Midbrain (tissue), 1 donor: ENCODE measurements around the gene KLHL1.

Source experiments
- DNase-seq: peaks from one replicate; lab custom pipeline; 2025; lab: John Stamatoyannopoulos, UW

Gene KLHL1

DNA sequence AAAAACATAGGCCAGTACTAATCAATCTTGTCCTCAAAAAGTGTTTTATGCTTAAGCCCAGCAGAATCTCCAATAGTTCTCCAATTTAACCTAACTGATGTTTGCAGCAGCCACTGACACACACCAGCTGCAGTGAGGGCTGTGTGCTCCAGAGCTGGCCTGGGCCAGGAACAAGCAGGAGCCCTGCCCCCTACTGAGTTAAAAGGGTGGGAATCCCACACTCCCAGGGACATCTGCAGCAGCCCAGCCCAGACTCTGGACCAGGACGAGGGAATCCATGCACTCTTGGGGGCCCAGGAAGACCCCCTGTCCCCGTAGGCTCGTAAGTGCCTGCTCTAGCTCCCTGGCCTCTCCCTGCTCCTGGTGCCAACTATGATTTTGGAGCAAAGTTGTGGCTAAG, 92.1 kb downstream of the KLHL1 start:
- DNase-seq = no peak

DNA sequence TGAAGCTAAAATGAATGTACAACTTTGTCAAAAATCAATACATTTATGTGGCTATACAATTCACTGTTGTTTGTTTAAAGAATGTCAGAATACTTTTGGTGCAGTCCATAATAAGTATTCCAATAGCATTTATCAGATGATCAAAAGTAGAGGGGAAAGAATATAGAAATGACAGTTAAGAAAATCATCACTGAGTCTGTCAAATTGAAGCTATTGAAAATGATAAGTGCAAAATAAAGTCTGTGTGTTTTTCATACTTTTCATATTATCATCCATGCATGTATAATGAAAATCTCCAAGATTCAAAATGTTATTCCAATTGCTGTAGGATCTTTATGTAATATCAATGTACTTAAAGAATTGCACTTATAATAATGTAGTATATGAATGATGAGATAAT, 93.9 kb downstream of the KLHL1 start:
- no peak for DNase-seq

DNA sequence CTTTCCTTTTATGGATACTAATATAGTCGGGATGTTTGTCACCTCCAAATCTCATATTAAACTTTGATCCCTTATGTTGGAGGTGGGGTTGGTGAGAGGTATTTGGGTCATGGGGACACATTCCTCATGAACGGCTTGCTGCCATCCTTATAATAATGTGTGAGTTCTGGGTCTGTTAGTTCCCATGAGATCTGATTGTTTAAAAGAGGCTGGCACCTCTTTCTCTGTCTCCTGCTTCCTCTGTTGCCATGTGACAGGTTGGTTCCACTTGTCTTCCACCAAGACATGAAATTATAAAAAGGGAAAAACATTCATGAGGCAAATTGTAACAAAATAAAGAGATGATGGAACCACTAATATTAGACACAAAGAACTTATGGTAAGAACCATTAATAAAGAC, 108.4 kb downstream of the KLHL1 start:
- DNase-seq = no peak

DNA sequence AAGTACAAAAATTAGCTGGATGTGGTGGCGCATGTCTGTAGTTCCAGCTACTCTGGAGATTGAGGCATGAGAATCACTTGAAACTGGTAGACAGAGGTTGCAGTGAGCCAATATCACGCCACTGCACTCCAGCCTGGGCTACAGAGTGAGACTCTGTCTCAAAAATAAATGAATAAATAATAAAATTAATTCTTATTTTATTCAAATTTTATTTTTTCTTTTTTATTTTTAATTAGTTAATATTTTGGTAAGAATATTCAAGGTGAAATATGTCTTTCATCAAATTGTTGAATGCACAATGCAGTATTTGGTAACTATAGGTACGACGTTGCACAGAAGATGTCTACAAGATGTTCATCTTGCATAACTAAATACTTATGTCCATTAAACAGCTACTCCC, 111.2 kb downstream of the KLHL1 start:
- DNase-seq = no peak

DNA sequence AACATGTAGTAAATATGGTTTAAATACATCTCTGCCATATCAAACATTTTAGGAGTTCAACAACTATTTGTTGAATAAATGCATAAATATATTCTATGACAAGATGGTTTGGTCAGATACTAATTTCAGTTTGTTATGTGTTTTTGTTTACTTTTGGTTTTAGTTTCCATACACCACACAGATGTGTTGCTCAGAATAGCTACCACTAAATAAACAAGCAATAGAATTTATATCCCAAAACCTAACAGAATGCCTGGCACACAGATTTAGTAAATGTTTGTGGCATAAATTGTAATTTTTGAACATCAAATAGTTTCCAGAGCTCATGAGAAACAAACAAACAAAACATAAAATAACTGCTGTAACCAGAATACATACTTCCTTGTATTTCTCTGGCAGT, 127.5 kb downstream of the KLHL1 start:
- no peak for DNase-seq

DNA sequence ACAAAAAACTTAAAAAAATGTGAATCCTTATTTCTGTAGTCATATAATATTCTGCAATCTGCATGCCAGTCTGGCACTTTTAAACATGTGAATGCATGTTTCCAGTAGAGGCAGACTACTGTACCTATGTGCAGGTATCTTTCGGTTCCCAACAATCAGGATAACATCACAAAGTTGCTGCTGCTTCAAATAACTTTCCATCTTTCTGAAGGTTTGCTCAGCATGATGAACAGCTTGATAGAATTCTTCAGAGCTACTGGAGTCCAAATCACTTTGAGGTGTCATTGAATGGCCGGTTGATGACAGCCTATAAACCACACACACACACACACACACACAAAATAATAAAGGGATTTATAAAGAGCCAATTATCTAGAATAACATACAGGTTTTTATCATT, 132.8 kb downstream of the KLHL1 start:
- no peak for DNase-seq

DNA sequence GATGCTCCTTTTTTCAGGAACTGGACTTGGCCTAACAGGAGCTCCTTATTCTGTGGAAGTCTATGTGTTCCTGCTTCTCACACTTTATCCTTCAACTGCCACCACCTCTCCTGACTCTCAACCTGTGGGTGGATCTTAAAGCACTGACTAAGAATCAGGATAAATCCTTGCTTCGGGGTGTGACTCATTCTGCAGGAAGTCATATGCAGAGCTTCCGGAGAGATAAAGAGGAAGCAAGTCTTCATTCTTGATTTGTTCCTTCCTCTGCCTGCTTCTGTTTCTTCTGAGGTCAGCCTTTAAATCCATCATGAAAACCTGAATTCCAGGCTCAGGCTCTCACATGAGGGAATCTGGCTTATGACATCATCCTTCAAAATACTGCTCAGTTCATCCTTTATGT, 137.7 kb downstream of the KLHL1 start:
- DNase-seq = no peak

DNA sequence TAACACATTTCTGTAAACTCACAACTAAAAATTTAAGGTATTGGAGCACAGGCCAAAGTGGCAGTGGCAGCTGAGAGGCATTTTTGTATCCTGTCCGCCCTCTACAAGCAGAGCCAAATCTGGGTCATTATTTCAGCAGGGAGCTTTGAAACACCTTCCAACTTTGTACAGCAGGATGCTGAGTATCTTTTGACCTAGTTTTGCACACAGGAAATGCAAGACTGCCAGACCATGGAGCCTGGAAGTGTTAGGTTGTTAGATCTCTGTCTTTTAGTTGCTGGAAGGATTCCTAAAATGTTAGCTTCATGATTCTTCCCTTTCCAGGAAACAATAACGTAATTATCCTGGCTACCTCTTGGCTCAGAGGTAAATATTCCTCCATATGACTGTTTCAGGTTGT, 149.2 kb downstream of the KLHL1 start:
- DNase-seq = no peak

DNA sequence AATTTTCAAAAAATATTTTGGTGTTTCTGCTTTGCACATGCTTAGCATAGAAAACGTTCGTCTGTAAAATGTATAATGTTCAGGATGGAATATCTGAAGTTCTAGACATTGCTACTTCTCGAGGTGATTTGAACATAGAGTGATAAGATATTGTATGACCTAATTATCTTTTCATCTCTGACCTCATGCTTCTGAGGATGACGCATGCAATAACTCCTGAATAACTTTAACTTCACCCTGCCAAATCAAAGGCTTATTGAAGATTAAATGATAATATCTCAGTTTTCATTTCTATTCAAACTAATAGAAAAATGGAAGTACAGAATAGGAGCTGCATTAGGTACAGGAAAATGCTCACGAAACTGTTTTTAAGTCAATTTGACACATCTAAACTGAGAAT, 151.4 kb downstream of the KLHL1 start:
- DNase-seq = no peak

DNA sequence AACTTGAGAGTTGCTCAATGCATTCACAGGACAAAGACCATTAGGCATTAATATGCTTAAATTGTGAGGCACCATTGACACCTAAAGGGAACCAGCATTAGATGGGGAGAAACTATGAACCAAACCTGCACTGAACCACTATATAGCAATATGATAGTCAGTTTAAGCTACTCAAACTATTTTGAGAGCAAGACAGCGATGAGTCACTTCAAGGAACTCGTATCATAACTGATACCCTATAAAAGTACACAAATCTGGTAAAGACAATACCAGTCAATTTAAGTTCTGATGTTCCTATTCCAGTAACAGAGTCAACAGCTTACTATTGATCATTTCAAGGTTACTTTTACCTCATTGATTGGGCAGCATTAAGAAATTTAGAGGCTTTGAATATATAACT, 151.9 kb downstream of the KLHL1 start:
- DNase-seq = no peak

DNA sequence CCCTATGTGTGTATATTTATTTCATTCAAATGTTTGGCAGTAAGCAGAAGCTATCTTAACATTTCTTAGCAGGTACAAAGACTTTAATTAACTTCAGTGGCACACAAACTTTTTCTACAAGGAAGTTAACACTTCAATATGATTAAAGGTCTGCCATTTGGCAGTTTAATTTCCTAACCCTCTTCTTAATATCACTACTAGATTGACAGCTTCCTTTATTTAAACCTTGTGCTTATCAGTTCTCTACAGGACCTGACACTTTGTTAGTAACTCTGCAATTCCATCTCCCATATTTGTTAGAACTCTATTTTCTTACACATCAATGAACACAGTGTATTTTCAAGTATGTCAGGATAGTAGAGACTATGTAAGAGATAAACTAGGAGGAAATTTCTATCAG, 153.0 kb downstream of the KLHL1 start:
- DNase-seq = no peak

DNA sequence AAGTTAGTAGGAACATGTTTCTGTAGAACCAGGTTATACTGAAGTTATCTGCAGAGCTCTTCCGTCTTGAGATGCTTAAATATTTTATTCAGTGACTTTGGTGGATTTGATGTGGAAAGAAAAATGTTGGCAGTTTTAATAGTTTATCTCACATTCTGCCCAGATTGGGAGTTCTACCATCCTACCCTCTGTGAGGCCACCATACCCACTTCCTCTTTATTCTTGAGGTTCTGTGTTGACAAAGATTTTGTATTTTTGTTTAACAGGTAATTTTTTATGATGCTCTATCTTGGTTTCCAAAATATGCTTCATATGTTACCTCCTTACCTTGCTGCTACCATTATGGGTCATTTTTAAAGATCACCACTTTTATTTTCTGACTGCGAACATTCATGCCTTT, 156.8 kb downstream of the KLHL1 start:
- DNase-seq = no peak

DNA sequence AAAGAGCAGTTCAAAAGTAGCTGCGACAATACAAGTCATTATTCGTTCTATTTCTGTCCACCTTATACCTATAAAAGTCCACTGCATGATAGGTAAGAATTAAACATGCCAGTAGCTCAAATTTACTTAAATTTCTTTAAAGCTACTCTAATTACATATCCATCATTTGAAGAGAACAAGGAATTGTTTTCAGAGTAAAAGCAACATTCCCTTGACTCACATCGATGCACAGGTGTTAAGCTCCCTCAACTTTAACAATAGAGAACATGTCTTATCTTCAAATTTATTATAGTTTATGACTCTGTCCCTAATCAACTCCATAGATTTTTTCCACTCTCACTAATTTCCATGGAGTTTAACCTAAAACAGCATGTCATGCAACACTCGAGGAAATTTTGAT, 158.1 kb downstream of the KLHL1 start:
- DNase-seq = no peak

DNA sequence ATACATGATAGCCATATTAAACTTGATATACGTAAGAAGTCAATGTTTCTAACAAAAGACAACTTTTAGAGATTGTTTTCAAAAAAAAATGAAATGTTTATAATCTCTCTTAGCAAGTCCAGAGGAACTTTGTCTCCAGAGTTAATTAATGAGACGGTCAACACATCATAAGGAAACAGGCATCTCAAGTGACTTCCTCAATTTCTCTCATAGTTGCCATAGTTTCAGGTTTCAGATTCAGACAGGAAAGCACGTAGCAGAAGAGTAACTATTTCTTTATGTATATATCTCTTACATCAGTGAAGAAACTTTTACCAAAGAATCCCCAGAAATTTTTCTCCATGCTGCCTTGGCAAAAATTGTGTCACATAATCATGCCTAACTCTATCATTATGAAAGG, 160.2 kb downstream of the KLHL1 start:
- no peak for DNase-seq

DNA sequence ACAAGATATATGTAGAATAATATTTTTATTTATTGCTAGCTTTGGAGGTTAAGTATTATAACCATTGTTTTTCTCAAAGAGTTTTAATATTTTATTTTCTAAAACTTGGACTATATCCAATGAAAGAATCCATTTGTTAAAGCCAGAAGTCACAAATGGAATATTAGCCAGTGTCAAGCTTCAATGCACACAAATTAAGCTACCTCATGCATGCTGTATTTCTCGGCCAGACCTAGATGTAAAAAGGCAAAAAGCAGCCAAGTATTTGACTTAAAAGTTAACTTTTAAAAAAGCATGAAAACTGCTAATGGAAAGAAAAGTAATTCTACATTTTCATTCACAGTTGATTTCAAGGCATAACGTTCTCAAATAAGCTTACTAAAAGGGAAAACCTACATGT, 160.7 kb downstream of the KLHL1 start:
- no peak for DNase-seq

DNA sequence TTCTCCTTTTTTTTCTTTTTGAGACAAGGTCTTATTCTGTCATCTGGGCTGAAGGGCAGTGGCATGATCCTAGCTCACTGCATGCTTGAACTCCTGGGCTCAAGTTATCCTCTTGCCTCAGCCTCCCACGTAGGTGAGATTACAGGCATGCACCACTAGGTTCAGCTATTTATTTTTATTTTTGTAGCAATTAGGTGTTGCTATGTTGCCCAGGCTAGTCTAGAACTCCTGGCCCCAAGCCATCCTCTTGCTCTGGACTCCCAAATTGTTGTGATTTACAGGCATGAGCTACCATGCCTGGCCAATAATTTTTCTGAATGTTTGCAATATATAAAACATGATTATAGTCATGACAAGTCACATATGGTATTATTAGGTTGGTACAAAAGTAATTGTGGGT, 161.7 kb downstream of the KLHL1 start:
- DNase-seq = no peak

DNA sequence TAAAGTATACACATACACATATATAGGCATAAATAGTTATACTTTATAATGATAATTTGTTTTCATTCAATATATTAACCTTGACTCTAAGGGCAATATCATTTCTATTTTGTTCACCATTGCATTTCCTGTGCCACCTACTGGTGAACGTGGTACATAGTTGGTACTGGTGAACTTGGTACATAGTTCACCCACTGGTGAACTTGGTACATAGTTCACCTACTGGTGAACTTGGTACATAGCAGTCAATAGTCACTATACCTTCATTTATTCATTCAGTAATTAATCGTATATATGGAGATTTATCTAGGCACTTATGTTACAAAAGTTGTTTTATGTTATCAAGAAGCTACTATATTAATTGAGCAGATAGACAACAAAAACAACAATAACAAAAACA, 173.2 kb downstream of the KLHL1 start:
- DNase-seq = no peak

DNA sequence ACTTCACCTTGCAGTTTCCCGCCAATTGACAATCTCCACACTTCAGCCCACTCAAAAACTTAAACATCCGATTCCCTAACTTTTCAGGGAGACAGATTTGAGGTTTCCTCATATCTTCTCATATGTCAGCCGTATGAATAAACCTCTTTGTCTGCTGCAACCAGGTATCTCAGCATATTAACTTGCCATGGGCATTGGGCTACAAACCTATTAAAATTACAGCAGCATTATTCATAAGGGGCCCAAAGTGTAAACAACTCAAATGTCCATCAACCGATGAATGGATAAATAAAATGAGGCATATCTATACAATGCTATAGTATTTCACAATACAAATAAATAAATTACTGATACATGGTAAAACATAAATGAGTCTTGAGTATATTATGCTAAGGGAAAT, 180.0 kb downstream of the KLHL1 start:
- no peak for DNase-seq

DNA sequence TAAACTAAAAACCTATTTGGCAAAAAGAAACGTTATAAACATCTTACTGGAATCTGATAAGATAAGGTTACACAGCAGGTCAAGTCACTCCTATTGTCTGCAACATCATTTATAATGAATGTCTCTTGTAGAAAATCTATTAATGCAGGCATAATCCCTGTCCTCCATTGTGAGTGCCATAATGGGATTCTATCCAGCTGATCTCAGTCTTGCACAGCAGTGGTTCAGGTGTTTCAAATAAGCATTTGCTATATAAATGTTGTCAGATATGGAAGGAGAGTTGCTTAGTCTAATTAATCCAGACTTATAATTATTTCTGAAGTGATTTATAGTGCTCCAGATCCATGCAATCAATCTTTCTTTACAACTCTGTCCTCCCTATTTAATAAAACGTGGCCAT, 187.1 kb downstream of the KLHL1 start:
- DNase-seq = no peak

DNA sequence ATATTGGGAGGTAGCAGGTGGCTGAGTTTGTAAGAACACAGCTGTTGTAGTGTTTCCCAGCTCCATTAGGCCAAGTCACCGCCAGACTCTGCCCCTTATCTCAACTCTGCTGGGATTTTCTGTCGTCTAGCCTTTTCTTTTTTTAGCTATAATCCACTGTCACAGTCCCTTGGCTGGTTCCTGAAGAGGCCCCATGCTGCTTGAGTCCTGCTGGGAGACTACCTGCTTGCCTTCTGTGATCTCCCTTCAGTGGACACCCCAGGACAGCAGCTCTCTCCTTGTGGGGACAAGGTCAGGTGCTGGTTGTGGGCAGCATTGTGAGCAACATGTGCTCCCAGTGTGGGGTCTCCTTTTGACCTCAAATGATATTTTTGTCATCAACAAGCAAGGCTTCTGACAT, 195.6 kb downstream of the KLHL1 start:
- DNase-seq = no peak

DNA sequence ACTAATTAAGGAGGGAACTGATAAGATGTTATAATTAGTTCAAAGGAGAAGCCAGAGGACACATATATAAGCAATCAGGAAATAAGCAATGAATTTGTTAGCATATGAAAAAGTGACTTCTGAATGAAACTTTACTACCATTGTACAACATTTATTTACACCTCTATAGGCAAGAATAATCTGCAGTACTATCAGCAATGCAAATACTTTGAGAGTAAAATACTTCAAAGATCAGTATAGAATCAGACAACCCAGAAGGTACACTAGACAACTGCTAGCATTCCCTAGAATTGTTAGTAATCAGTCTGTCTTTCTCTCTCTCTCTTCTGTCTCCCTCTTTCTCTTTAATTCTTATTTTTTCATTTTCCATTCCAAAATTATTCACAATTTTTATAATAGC, 197.5 kb downstream of the KLHL1 start:
- no peak for DNase-seq

DNA sequence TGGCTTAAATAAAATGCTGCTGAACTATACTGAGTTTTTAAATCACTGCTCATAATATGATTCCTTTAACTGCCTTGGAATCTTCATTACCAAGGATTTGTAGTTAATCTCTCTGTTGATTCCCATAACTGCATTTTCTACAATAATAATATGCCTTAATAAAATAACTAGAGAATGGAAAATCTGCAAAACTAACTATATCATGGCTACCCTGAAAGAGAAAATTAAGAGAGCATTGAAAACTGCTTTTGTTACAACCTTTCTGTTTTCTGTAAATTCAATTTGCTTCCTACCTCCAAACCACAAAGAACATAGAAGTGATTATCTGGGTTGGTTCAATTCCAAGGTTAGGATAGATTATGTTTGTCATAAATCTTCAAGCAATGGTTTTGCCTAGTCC, 203.5 kb downstream of the KLHL1 start:
- no peak for DNase-seq

DNA sequence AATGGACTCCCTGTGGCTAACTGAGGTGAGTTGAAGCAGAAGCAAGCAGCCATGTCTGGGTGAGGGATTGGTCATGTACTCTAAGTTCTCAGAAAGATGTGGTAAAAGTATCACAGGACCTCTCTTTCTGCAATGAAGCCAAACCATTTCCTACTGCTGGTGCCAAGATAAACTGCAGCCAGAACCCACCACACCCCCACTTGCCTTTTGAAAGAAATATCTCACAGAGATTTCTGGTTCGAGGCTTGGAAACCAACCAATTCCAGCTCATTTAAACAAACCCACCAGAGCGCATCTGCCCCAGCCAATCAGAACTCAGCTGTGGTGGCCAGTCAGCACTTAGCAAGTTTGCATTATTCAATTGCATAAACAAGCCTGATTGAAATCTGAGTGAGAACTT, 205.2 kb downstream of the KLHL1 start:
- no peak for DNase-seq

DNA sequence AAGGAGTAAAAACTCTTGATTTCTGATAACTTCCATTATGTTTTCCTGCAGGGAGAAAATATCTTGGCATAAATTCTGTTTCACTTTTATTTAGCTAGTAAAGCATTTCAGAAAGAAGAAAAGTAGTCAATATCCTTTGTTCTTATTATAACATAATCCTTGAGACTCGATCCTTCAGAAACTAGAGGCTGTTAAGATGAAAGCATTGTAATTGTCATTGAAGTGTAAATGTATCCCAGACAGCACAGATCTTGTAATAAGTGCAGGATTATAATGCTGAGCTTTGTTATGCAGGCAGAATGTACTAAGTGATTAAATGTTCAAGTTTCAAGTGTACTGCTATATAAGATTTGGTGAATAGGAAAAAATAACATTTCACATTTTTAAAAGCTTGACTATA, 225.8 kb downstream of the KLHL1 start:
- no peak for DNase-seq

DNA sequence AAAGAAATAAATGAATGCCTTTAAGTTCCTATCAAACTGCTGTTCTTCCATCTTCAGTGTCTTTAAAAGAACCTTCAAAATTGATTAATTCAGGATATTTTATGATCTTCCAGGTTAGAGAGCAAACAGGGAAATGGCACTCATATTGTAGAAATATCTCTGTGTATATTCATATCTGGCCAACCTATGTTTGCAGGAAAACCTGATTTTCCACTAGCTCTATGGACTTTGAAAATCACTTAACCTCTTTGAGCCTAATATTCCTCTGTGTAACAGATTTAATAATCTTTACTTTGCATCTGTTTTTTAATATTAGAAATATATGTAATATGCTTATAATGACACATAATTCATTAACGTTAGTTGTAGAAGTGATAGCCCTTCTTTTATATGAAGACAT, 228.3 kb downstream of the KLHL1 start:
- DNase-seq = no peak
